GM19438 (cell line): ENCODE measurements around the gene GMDS.
A peak's percentile ranks its signal among the peaks of the same experiment; 100 is the strongest.

Source experiments
- ATAC-seq: cut with Tn5 transposase; IDR thresholded peaks from one replicate; pipeline ENCODE4 v1.9.1; 2021; ENCODE audit warnings: low read depth; ENCODE audit not compliant: unreplicated experiment

The GMDS gene

DNA sequence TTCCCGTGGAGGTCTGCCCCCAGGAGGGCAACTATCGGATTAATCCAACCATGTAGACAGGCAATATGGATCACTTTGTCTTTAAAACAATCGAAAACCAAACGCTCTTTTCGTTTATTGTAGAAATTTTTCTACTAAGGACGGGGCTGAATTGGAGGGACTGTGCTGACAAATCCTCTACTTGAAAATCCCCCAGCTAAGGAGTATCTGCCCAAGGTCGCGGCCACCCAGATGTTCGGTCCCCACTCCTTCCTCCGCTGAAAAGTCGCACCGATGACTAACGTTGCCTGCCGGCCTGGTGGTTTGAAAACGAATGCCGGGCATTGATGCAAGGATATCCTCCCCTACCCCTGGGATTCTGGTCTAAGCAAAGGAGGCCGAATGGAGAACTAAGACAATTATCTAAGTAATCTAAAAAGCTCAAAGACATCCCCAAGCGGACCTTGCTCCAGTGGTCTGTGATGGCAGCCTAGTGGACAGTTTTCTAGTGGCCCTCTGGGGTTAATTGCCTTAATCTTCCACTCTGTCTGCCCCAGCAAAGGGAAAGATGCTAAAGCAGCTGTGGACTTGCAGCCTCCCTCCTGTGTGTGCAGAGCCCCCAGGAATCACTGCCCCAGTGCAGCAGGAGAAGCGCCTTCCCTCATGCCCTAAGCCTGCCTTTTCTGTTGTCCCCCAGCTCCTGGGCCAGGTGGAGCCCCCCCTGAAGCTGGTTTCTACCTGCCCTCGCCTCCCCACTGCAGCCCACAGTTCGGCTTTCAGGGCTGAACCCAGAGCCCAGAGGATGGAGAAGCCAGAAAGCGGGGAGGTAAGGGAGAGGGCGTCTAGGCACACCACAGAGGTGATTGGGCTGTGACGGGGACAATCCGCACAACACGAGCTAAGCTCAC lies 639.3 kb downstream of the GMDS start:
- ATAC-seq, result no peak

DNA sequence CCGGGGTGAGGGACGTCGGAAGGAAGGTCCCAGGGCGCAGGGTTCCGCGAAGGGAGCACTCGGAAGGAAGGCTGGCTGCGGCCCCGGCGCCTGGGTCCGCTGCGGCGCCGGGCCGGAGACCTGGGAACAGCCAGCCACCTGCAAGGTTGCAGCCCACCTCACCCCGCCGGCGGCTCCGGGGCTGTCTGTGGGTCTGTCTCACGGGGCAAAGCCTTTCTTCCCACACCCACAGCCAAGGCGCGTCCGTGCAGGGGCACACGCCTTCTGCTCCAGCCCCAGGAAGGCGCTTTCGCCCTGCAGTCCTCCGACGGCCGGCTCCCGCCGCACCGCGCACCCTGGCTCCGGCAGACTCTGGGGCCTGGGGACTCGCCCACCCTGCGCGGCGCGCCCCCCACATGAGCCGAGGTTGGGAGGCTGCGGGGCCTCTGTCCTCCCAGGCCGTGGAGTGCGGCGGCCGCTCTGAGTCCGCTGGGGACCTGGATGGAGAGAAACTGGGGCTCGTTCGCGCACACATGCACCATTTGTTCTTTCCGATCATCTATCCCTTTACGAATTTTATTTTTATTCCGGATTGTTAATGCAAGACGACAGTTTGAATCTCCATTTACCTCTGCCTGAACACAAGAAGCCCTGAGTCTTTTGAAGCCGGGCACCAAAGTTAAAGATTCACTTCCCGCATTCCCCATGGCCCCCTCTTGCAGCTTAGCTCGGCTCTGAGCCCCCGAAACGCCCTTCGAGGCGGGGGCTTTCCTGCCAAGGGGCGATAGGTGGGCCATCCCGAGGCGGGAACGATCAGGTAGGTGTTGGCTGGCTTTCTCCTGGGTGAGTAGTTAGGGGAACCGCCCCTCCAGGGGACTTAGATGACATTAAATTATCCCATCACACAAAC lies 640.2 kb downstream of the GMDS start:
- no peak for ATAC-seq

DNA sequence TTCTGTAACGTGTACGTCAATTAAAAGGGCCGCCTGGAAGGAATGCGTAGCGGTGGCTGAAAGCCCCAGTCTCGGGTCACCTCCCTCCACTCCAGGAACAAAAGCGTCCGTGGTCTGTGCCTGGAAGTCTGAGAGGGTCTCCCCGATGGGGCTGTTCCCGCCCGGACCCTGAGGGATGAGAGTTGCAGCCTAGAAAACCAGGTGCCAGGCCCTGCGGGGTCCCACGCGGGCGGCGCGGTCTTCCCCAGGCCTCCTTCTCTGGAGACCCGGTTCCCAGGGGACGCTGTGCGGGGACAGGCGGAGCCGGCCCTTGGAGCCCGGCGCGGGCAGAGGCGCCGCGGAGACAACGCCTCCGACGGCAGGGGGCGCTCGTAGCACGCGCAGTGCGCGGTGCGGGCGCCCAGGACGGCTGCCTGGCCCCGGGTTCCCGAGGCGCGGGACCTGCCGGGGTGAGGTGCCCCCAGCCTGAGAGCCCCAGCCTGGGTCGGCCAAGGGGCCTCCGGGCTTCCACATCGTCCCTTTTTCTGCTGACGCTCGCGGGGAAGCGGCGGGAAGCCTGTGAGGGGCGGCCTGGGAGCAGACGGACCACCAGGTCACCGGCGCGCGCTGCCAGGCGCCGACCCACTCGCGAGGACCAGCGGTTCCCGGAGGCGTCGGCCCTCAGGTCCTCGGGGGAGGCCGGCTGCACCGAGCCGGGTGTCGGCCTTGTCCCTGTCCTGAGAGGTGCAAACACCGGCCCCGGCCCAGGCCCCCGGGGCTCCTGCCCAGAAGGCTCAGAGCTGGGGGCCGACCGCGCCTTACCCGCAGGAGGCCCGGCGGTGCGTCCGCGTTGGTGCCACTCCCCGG lies 641.0 kb downstream of the GMDS start:
- peak; percentile 58 for ATAC-seq

DNA sequence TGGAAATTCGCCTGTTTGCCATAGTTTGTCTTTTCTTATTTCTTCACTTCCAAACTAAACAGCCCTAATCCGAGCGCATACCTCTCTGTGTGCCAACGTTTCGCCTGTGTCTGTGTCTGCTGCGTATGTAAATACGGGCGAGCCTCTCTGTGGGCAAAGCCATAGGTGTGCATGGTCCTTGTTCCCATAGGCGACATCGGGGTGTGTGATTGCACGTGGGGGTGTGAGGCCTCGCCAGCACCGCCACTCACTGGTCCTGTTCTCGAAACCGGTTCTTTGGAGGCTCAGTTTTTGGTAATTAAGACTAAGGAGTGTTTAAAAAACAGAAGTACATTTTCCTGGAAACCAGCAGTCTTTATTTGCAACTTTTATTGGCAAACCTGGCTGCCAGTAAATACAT lies 641.7 kb downstream of the GMDS start:
- no peak for ATAC-seq

DNA sequence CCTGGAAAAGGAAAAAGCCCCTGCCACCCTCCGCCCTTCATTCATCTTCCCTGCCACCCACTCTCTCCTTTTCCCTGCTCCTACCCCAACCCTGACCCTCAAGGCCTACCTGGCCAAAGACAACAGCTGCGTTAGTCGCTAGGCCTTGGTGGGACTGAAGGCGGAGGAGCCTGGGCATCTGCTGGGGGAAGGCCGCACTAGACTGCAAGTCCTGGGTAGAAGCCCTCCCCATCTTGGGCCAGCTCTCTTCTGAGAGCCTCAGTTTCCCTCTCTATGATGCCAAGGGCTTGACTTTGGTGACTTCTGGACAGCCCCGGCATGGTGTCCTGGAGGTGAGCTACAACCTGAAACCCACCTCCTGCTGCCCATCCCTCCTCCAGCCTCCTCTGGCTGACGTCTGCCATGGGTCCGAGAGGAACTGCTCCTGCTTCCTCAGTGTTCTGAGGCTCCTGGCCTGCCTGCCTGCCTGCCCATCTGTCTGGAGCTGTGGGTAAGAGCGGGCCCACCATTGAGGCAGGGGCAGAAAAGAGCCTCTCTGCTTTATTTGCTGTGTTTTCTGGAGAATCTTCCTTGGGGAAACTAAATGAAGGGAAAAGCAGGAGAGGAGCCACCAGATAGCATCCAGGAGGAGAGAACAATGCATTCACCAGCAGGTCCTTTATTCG lies 643.2 kb downstream of the GMDS start:
- ATAC-seq, result no peak

DNA sequence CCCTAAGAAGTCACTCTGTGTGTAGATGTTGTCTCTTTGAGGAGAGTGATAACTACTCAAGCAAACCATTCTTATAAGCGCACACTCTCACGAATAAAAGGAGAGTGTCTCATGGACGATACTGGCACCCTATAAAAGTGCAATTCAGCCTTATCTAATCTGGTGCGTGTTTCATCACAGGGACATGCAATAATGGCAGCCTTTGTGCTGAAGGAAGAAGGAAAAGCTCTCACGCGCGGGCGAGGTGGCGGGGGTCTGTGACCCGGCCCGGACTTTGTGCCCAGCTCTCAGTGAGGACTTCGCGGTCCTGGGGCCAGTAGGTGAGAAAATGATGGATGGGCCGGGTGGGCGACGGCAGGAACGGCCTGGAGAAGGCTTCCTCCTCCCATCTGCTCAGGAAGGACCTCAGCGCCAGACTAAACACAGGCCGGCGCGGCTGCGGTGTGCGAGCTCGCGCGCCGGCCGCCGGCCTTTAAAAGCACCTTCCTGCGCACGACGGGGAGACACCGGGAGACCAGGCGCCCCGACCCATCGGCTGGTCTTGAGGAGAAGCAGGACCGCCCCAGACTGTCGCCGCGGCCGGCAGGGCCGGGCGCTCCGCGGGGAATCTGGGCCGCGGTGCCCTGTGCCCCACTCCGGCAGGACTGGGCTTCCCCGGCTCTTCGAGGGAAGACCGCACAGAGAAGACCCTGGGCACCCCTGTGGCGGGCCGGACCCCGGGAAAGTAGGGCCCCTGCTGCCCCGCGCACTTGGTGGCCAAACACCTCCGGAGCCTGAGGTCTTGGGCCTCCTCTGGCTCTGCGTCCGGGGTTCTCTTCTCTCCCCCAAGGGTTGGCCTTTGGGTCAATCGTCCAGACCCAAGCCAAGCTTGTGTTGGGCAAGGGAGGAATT lies 644.0 kb downstream of the GMDS start:
- ATAC-seq, result no peak

DNA sequence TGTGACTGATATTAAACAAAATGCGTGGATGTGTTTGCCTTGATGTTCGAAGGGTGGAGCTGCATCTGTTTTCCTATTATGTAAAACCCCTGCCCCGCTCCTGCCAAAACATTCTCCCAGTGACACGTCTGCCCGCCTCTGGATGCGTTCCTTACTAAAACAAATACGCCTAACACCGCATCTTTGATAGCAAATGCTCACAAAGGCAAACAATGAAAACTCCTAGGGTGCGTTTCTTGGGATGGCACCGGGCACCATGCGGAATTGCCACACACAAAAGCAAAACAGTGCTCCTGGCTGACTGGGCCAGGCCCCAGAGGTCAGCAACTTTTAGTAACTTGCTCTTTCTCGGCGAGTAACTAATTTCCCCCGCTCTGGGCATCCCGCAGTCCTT lies 644.6 kb downstream of the GMDS start:
- ATAC-seq, result no peak

DNA sequence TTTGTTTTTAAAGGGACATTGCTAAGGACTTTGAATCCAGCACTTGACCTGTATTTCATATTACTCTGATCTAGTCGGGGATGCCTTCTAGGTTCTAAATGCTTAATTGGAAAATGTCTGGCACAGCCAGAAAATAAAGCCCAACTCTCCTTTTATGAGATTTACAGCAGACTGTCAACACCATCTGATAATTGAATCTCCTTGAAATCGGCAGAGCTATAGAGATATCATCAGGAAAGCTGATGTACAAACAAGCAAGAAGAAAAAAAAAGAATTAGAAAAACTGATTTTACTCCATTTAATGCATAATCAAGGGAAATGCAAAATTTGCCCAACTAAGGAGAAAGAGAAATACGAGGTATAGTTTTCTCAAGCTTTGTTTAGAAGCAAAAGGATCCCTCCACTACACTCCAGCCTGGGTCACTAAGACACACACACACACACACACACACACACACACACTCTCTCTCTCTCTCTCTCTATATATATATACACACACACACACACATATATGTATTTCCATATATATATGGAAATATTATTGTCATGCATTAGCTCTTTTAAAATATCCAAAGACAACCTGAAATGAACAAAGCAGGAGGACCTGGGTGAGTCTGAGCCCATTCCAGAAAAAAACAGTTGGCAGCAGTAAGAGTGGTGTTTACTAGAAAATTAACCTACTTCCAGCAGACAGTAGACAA lies 645.2 kb downstream of the GMDS start:
- no peak for ATAC-seq

DNA sequence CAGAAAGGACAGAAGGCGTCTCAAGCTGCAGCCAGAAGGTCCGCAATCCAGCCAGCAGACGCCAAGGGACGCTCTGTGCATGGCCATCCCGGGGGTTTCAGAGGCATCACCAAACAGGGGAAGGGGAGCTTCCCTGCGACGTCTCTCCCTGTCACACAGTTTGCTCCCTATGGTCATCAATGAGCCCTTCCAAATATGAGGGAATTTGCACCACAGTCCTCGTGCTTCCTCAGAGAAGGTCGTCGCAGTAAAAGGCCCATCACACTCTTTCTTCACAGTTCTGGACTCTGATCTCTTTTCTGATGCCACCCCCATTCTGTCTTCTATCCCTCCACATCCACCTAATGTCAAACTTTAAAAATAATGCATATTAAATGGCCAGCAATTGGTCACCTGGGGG lies 645.9 kb downstream of the GMDS start:
- ATAC-seq, result no peak

DNA sequence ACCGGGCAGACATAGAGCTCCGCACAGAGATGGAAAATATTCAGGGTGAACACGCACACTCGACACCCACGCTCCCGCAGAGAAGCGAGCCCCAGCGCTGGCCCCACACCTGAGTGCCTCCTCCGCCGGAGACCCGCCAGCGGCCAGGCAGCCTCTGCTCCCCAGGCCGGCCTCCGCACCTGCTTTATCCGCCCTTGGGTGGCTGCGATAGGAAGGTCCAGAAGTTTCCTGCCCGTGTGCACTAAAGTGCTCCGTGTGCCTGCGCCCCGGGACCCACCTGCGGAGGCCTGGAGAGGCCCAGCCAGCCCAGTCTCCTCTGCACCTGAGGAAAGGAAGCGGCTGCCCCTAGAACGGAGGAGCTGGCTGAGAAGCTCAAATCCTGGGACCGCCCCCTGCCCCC lies 646.5 kb downstream of the GMDS start:
- ATAC-seq, result no peak

DNA sequence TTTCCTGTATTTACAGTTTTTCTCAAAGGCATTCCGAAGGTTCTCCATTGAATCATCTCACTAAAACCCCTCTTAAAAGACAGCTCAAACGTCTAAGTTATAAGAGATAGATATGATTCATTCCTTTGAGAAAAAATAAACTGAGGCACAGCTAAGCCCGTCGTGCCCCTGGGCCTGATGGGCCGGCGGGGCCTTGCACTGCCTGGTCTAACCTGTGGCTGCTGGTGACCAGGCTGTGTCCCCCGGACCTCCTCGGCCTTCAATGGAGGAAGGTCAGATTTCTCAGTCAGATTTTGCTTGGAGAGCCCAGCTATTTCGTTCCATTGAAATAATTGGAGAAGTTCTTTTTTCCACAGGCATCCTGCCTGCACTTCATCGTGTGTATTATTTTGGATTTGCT lies 647.0 kb downstream of the GMDS start:
- no peak for ATAC-seq

DNA sequence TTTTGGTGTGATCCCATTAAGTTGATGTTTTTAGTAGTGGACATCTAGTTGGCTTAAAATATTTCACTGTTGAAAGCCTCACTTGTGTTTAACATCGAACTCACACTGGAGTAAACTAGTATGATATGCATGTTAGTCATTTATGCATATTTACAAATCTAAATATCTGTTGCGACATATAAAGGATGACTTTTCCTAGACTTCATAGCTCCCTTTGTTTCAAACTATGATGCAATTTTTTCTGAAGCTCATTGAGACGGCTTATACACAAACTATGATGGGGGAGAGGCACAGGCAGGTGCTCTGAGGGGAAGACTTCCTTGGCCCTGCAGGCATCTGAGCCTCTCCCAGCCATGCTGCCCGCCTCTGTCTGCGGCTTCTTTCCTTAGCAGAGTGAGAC lies 647.5 kb downstream of the GMDS start:
- no peak for ATAC-seq

DNA sequence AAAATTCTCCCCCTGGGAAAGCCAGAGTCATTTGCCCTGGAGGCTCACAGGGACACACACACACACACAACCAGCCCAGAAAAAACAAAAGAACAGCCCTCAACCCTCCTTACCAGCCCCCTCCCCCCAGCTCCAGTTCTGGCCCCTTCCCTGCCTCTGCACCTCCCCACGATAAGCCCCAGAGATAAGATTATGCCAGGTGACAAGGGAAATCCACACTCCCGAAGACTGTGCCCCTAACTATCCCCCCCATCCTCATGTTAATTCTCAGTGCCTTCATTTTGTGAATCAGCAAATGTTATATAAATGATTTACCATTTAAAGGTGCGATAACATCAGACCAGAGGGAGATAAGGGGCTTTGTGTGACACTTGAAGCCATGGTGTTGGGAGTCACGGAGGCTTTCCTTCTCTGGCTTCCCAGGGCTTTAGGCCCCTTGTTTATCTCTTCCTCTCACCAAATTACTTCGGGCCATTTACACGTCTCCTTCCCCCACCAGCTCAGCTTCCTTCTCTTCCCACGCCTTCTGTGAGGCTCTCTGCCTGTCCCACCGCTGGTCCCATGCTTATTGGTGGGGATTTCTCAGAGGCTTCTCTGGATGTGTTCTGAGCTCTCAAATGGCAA lies 648.2 kb downstream of the GMDS start:
- no peak for ATAC-seq

DNA sequence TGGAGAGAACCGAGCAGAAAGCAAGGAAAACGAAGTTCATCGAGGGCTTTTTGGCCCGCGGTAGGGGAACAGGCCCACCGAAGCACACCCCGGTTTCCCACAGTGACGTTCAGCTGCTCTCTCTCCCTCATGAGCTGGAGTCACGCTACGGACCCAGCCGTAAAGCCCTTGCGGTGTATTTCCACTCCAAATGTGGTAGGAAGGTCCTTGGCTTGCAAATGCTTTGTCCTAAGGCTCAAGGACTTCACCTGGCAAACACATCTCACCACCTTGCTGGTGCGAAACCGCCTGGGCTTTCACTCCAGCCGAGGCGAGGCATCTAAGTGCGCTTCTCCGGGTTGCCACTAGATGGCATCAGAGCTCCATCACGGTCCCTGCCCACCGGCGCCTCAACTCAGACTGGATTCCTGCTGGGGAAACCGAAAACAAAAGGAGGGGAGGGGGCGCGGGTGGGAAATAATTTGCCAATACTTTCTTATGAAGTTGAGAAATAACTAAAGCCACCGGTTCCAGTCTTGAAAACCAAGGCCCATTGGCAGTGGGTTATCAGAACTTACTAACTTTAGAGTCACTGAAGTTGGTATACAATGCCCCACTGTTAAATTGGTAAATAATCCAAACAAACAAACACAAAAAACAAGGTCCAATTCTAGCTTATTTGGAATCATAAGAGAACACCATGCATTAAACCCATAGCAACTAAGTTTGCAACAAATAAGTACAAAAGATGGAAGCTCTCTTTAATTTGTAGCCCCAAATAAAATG lies 649.1 kb downstream of the GMDS start:
- no peak for ATAC-seq

DNA sequence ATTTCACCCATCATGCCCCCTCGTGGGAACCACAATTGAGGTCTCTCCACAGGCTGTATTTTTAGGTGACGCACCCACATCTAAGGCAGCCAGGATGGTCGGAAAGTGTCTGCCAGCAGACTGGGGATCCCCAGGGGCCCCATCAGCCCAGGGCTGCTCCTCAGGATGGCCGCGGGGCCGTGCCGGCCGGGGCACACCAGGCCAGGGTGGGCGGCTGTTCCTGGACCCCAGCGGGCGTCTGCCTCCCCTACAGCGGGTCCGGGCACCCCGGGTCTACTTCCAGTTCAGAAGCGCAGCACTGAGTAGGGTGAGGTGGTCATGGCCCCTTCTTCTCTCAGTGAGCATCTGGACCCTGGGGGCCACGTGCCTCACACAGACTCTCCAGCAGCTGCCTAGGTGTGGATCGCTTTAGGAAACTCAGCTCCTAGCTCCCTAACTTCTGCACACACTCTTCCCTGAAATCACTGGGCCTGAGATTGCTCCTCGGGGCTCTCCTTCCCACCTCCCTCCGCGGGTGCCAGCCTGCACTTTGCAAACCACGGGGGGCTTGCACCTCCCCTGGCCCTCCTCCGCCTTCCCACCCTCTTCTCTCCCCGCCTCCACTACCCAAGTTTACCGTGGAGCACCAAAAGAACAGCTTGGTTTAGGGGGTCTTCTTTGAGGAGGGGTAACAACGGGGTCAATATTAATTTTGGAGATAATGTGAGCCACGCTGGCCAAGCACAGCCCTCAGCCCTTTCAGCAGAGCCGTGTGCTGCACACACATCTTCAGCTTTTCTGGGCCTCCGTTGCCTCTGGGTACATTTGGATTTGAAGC lies 649.9 kb downstream of the GMDS start:
- ATAC-seq, result no peak

DNA sequence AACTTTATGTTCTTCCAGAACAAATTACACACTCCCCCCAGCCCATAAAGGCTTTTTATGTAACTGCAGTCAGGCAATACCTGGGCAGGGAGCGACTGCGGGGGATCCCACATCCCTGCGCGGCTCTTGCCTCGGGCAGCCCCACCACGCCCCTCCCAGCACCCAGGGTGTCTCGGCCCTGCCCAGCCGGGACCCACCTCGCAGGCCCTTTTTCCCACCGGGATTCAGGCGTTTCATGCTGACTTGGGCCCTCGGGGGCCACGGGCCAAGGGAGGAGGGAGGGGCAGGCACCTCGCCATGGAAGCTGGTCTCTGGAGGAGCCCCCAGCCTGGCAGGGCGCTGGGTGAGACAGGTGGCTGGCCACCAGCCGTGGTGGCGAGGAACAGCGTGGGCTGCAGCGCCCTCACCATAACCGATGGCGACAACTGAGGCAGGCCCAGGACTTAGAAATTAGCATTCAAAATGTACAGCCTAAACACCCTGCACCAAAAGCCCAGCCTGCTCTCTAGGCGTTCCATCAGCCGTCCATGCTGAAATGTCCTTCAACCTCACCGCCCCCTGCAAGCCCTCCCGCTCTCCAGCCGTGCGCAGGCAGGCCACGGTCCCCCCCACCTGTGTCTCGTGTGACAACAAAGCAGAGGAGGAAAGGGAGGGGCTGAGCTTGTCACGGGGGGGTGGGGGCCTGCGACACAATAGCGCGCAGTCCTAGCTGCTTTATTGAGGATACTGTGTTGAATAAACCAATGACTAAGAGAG lies 650.8 kb downstream of the GMDS start:
- no peak for ATAC-seq
